GM18519 (cell line): ENCODE measurements around the gene GINS2.

Experiments
- ATAC-seq: cut with Tn5 transposase; IDR thresholded peaks from one replicate; pipeline ENCODE4 v1.9.1; 2021; ENCODE audit warnings: mild to moderate bottlenecking, moderate library complexity; ENCODE audit not compliant: unreplicated experiment, low FRiP score

The GINS2 gene

DNA sequence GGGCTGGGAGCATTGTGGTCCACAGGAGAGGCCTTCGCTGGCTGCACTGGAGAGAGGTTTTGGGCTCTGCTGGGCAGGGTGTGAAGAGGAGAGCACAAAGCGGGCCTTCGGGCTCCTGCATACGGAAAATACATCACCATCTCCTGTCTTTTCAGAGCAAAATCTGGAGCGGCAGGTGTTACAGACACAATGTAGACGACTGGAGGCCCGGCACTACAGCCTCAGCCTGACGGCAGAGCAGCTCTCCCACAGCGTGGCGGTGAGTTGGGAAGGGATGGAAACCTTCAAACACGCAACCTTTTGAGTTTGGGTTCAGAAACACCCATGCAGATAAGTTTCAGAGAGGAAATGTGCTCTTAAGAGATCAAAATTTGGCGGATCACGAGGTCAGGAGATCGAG lies 17.9 kb downstream of the GINS2 start:
- ATAC-seq, result no peak

DNA sequence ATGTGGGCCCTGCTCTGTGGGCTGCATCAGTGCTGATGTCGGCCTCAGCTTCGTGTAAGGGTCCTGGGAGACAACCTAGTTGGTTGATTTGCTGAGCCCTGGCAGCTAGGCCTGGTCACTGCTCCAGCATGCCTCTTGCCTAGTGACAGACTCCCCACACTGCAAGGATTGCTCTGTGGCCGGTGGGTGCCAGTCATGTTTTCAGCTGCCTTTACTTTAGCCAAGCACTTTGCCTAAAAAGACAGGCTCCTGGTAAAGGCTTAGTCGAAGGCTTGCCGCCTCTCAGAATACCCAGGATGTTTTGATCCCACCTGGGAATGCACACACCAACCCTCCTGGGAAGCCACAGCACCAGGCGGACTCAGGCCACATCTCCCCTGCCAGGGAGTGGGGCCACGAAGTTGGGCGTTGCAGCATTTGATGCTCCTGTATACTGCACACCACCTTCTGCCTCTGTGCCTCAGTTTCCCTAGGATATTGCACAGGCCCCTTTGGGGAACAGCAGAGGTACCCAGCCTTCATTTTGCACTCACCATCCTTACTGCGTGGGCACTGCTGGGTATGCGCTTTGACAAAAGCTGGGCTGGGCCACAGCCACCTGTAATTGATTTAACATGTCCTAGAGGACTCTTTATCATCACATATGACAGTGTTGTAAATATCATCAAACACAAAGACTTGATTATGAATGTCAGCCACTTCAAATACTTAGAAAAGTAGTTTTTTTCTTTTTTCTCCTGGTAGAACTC lies 19.9 kb downstream of the GINS2 start:
- no peak for ATAC-seq

DNA sequence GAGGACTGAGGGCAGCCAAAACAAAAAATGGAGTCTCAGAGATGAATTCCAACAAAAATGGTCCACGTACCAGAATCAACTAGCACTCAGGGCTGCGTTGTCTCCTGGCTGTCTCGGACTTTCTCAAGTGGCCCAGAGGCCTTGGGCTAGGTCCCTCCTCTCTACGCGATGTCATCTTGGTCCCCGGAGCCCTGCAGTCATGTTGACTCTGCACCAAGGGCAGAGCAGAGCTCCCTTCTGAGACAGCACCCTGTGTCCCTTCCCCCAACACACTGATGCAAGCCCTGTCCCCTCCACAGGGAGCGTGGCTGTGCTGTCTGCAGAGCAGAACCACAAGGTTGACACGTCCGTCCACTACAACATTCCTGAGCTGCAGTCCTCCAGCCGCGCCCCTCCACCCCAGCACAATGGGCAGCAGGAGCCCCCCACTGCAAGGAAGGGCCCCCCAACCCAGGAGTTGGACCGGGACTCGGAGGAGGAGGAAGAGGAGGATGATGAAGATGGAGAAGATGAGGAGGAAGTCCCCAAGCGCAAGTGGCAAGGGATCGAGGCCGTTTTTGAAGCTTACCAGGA lies 20.8 kb downstream of the GINS2 start:
- no peak for ATAC-seq

DNA sequence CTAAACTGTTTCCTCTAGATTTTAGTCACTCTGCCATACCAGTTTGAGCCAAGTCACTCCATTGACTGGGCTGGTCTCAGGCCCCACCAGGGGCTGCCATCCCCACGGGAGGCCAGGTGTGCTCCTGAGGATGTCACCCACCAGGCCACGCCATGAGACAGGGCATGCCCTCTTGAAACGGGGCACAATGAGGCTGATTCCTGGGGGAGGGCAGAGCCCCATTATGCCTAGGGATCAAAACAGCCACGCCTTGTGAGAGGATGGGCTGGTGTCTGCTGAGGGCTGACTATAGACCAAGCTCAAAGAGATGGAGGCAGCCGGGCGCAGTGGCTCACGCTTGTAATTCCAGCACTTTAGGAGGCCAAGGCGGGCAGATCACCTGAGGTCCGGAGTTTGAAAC lies 21.5 kb downstream of the GINS2 start:
- no peak for ATAC-seq

DNA sequence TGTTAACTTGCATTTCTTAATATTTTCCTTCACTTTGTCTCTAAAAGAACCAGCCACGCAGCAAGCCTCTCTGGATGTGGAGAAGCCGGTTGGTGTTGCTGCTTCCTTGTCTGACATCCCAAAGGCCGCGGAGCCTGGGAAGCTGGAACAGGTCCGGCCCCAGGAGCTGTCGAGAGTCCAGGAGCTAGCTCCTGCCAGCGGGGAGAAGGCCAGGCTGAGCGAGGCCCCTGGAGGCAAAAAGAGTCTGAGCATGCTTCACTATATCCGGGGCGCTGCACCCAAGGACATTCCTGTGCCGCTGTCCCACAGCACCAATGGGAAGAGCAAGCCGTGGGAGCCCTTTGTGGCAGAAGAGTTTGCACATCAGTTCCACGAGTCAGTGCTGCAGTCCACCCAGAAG lies 22.8 kb downstream of the GINS2 start:
- no peak for ATAC-seq

DNA sequence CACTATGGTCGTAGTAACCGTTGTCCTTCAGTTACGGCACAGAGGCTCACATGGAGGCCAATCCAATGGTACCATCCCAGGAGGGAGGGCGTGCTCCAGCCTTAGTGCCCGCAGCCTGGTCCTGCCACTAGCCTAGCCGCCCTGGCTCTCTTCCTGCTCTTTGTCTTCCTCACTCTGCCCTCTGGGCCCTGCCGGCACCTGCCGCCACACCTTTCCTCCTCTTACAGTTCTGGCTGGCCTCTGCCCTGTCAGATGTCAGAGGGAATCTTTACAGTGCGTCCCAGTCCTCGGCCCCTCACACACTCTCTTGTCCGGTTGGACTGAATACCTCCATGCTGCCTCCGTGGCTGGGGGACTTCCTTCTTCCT lies 23.4 kb downstream of the GINS2 start:
- ATAC-seq, result no peak

DNA sequence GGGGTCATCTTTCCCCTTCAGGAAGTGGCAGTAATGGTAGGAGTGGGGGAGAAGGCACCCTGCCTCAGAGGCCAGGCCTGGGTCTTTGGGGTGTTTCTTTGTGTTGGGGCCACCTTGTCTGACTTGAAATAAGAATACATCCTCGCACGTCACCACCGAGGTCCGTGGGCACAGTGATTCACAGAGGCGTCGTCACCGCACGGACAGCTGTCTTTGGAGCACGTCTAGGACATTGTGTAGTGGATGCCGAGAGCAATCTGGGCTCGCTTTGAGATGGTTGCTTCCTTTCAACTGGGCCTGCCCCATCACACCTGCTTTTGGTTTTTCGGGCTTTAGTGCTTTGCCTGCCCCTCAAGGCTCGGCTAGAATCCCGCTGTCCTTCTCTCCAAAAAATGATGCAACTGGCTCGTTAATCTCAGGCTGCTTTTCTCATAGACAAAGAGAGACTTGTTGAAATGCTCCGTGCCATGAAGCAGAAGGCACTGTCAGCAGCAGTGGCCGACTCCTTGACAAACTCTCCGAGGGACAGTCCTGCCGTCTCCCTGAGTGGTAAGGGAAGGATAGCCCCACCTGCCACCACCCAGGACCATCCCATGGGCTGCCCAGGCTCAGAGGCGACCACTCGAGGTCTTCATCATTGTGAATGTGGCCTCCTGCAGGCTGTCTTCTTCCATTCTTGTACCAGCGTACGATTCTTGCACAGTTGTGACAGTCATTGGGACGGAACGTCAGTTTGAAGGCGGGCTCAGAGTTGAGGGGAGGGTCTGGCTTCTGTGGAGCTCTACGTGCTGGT lies 24.0 kb downstream of the GINS2 start:
- no peak for ATAC-seq

DNA sequence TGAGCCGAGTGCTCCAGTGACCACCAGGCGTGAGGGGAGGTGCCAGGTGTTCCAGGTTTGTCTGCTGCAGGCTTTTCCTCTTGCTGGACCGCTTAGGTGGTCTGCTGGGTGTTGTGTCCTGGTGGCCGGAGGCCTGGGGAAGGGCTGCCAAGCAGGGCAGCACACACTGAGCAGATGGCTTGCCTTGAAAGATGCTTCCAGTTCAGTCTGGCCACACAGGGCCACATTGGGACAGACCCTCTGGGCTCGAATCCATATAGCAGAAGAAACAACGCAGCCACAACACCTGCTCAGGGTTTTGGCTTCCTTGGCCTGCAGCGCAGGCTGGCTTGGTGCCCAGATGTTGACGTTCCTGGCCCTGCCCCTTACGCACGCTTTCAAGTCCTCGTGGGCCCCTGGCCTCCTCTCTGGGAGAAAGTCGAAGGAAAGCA lies 24.8 kb downstream of the GINS2 start:
- ATAC-seq, result no peak

DNA sequence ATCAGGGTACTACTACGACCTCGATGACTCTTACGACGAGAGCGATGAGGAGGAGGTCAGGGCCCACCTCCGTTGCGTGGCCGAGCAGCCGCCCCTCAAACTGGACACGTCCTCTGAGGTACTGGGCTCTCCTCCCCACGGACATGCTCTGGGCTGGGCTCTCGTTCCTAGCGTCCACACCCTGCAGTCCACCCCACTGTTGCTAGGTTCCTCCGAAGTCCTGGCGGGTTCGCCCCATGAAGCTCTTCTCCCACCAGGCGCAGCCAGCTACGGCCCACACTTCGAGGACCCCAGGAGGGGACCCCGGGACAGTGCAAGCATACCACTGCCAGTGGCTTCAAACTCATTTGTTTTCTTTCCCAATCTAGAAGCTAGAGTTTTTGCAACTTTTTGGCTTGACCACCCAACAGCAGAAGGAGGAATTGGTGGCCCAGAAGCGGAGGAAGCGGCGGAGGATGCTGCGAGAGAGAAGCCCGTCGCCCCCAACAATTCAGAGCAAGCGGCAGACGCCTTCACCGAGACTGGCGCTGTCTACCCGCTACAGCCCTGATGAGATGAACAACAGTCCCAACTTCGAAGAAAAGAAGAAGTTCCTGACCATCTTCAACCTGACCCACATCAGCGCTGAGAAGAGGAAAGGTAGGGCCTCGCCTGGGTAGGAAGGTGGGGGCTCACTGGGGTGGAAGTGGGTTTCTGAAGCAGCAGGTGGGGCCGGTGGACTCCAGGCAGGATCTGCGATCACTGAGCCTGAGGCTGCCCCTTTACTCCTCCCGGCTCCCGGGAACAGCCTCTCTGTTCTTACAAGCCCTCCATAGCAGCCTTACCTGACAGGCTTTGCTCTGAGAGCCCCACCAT lies 25.6 kb downstream of the GINS2 start:
- no peak for ATAC-seq

DNA sequence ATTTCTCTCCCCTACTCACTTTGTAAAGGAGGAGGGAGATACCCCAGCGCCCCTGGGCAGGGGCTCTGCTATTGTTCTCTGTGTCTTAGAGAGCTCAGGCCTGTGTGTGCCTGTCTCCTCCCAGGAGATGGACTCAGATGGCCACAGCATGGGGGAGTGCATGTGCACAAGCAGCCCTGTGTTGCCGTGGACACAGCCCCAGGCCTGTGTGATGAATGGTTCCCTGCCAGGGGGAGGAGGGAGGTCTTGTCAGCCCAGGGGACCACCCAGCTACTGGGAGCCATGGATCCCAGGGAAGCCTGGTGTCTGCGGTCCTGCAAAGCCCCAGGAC lies 26.3 kb downstream of the GINS2 start:
- no peak for ATAC-seq

DNA sequence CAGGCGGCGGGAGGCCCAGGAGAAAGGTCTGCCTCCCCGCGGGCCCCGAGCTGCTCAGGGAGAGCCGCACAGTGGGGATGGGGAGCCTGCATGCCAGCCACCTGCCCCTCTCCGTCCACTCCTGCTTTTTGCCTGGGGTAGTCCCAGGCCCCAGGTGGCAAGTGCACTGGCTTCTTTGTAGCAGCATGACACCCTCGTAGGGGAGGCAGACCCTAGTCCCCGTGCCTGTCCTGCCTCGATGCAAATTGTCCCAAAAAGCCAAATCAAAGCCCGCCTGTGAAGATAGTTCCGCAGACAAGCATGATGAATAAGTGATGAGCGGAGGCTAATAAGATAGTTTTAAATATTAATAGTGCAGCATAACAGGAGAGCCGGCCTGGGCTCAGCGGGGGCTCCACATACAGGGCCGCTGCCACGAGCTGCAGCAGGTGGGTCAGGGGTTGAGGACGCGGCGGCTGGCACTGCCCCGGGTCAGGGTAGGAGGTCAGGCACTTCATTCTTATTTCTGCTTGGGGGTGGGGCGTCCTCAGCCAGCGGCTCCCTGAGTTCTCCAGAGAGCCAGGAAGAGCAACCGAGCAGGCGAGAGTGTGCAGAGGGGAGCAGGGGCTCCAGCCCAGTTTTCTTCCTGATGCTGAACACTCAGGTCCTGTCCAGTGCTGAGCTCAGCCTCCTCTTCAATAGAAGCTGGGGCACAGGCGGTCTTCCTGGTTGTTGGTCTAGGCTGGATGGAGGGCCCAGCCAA lies 26.8 kb downstream of the GINS2 start:
- no peak for ATAC-seq

DNA sequence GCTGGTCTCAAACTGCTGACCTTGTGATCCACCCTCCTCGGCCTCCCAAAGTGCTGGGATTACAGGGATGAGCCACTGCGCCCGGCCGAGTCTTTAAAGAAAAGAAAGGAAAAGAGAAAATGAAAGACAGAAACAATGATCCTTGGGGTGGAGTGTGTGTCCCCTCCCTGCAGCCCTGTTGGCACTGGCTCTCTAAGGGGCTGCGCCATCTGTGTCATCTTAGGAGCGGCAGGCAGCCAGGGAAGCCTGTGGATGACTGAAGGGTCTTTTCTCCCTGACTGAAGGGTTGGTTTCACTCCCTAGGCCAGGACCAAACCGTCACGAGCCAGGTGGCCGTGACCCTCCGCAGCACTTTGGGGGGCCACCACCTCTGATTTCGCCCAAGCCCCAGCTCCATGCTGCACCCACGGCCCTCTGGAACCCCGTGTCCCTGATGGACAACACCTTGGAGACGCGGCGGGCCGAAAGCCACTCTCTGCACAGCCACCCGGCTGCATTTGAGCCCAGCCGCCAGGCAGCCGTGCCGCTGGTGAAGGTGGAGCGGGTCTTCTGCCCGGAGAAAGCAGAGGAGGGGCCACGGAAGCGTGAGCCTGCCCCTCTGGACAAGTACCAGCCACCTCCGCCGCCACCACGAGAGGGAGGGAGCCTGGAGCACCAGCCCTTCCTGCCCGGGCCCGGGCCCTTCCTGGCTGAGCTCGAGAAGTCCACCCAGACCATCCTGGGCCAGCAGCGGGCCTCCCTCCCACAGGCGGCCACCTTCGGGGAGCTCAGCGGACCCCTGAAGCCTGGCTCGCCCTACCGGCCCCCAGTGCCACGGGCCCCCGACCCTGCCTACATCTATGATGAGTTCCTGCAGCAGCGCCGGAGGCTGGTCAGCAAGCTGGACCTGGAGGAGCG lies 27.7 kb downstream of the GINS2 start:
- no peak for ATAC-seq

DNA sequence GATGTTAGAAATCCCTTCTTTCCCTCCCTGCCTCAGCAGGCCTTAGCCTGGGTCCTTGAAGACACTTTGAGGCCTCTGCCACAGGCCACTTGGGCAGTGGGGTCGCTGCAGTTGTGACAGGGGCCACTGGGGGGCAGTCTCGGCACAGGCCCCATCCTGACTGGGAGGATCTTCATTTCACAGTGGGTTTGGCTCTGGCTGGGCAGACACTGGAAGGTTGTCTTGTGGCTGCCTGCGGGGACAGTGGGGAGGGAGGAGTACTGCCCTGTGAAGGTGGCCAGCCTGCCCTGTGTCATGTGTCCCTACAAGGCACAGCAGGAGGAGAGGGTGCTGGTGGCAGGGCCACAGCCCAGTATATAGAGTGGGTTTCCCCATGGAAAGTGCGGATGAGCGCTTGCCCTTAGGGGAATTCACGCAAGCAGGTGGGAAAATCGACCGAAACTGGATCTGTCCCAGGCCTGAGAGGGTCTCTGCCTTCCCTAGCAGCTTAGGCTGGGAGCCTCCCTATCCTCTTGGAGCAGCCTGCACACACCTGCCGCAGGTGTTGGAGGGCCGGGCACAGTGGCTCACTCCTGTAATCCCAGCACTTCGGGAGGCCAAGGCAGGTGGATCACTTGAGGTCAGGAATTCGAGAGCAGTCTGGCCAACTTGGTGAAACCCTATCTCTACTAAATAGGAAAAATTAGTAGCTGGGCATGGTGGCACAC lies 28.8 kb downstream of the GINS2 start:
- no peak for ATAC-seq

DNA sequence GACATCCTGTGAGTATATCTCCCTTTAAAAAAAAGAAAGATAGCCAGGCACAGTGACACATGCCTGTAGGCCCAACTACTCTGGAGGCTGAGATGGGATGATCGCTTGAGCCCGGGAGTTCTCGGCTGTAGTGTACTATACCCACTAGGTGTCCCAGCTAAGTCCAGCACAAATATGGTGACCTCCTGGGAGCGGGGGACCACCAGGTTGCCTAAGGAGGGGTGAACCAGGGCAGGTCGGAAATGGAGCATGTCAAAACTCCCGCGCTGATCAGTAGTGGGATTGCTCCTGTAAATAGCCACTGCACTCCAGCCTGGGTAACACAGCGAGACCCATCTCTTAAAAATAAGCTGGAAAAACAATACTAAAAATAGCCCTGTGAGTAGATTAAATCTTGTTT lies 29.4 kb downstream of the GINS2 start:
- no peak for ATAC-seq

DNA sequence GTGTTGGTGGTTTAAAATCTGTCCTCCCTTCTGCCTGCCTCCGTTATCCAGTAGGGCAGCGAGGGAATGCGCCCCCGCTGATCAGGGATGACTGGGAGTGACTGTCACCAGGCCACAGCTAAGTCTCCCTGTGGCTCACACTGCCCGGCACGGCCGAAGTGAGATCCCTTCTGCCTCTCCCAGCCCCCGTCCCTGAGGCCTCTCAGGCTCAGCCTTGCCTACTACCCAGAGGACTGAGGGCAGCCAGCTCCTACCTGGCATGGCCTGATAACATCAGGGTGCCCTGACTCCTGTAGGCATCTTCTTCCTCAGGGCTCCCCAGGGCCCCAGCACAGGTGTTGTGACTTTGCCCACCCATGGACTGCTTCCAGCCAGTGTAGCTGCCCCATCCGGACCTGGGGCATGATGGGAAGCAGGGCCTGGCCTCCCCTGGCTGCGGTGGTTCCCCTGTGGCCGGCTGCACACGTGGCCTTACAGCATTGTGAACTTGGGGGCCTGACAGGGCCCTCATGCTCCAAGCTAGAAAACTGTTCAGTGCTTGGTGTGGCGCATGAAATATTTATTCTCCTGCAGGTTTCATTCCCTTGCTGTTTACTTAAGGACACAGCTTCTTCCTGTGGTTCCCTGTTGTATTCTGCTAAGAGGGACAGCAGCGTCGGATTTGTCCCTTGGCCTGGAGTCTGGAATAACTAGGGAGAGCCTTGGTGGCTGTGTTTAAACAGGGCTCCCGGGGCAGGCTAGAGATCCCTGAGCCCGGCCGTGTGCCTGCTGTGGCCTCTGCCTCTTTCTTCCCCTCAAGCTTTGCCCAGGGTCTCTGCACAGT lies 30.0 kb downstream of the GINS2 start:
- ATAC-seq, result no peak

DNA sequence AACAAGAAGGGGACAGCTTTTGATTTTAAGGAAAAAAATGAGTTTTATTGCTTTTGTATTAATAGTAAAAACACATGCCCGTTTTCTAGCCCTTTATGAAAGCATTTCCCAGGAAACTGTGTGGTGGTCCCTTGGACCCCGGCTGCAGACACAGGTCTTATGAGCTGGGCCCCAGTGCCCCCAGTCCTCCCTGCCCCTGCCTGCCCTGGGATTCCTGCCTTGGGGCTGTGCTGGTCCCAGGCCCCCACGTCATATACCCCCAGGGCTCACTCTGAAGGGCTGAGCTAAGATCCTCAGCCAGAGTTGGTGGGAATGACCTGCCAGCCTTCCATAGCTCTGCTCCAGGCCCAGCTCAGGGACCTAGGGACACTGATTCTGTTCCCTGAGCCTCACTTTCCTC lies 30.8 kb downstream of the GINS2 start:
- no peak for ATAC-seq

DNA sequence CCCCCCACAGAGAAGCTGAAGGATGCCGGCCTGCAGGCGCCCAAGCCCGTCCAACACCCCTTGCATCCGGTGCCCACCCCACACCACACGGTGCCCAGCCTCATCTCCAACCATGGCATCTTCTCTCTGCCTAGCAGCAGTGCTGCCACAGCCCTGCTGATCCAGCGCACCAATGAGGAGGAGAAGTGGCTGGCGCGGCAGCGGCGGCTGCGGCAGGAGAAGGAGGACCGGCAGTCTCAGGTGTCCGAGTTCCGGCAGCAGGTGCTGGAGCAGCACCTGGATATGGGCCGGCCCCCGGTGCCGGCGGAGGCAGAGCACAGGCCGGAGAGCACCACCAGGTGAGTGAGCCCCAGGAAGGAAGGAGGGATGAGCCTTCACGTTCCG lies 31.5 kb downstream of the GINS2 start:
- no peak for ATAC-seq
